Measurements from ENCODE around the gene ASGR2.

- TF ChIP-seq CSRNP3 (CRISPR knock-in tag; IDR thresholded peaks at IDR 0.05), result no peak
- TF ChIP-seq BACH2 (CRISPR knock-in tag; IDR thresholded peaks at IDR 0.05; ENCODE audit: borderline replicate concordance), result no peak
- no peak for TF ChIP-seq SNAI2 (CRISPR knock-in tag; IDR thresholded peaks at IDR 0.05)
- TF ChIP-seq ZFP30 (CRISPR knock-in tag; IDR thresholded peaks at IDR 0.05), result no peak
Measured at GRCh38 chr17:7083592-7083991, 31.0 kb downstream of the ASGR2 start.
